ENCODE measurements around the gene PRUNE2.

Gene PRUNE2

GRCh38 chr9:76662476-76663281, 243.2 kb downstream of the PRUNE2 start:
- DNase-seq (ENCODE audit: low read depth in 3 of 3, low spot score in 1 of 3) = no peak

DNA sequence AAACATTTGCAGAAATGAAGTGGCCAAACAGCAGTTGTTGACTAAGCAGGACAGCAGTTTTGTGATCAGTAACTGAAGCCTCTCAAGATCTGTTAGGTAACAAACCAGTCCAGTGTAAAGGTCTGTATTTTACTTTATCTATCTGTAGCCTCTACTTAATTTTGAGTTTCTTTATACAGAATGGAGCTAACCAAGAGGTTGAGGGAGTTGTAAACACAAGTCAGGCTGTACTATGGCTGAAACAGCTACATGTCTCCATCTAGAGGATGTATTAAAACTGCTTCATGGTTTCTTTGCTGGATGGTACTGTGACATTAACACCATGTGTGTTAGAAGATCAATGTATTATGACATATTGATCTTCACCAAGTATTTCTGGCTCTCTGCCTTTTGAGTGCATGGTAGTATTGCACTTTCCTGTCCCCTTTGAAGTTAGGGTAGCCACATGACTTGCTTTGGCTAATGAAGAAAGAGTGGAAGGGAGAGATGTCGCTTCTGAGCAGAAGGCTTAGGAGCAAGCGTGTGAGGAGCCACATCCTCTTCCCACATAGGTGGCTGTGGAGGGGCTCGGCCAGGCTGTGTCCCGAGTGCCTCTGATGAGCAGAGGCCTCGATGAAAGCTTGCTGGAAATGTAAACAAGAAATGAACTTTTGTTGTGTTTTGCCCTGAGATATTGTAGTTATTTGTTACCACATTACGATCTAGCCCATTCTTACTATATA, 247.2 kb downstream of the PRUNE2 start:
- DNase-seq (ENCODE audit: low read depth in 3 of 3, low spot score in 1 of 3) = no peak

DNA sequence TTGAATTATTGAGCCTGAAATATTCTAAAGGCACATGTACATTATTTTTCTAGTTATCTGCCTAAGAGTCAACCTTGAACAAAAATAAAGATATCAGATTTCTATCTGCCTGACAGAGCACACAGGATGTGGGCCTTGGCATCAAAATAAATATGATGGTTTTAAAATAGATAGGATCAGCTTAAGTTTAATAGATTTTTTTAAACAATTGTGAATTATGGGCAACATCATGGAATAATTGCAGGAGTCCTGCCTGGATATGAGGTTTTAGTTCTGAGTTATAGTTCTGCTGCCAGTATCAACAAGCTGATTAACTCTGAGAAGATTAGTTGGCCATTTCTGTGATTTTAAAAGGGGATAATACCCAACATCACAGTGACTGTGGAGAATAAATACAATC, 248.6 kb downstream of the PRUNE2 start:
- no peak for DNase-seq (ENCODE audit: low read depth in 3 of 3, low spot score in 1 of 3)

- no peak for DNase-seq (ENCODE audit: low read depth in 3 of 3, low spot score in 1 of 3)
These were observed 249.9 kb downstream of the PRUNE2 start for GRCh38 chr9:76655971-76656370.

GRCh38 chr9:76655121-76655541, 250.8 kb downstream of the PRUNE2 start:
- DNase-seq (ENCODE audit: low read depth in 3 of 3, low spot score in 1 of 3) = no peak

GRCh38 chr9:76654575-76654974, 251.3 kb downstream of the PRUNE2 start:
- DNase-seq (ENCODE audit: low read depth in 3 of 3, low spot score in 1 of 3) = no peak

- no peak for DNase-seq (ENCODE audit: low read depth in 3 of 3, low spot score in 1 of 3)
These were observed 251.9 kb downstream of the PRUNE2 start for GRCh38 chr9:76654051-76654461.

- no peak for DNase-seq (ENCODE audit: low read depth in 3 of 3, low spot score in 1 of 3)
These were observed 253.0 kb downstream of the PRUNE2 start for GRCh38 chr9:76652894-76653293.

DNA sequence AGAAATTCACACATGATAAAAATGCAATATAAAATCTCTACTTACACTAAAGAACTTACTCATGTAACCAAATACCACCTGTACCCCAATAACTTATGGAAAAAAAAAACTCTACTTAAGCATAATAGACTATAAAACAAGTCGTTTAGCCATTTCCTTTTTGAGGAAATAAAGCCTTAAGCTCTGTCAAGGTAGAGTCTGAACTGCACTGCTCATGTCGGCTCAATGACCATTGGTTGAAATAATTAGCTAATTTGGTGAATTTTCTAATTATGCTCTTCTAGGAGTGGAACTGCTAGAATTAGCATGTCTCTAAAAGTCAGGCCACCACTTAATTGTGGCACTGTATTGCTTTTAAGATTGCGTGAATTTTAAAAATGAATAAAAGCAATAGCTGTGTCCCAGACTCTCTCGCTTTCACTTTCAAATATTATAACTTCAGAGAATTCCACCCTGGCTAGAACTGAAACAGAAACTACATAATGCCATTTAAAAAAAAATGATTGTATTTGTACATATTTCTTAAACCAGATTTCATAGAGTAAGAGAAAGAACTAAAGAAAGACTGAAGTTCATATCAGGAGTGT, 254.7 kb downstream of the PRUNE2 start:
- no peak for DNase-seq (ENCODE audit: low read depth in 3 of 3, low spot score in 1 of 3)

GRCh38 chr9:76650692-76651091, 255.2 kb downstream of the PRUNE2 start:
- no peak for DNase-seq (ENCODE audit: low read depth in 3 of 3, low spot score in 1 of 3)

- DNase-seq (ENCODE audit: low read depth in 3 of 3, low spot score in 1 of 3) = no peak
These were observed 256.0 kb downstream of the PRUNE2 start for GRCh38 chr9:76649894-76650293.

- DNase-seq (ENCODE audit: low read depth in 3 of 3, low spot score in 1 of 3) = no peak
These were observed 259.7 kb downstream of the PRUNE2 start for GRCh38 chr9:76646249-76646648.

GRCh38 chr9:76644647-76645250, 261.2 kb downstream of the PRUNE2 start:
- no peak for DNase-seq (ENCODE audit: low read depth in 3 of 3, low spot score in 1 of 3)

DNA sequence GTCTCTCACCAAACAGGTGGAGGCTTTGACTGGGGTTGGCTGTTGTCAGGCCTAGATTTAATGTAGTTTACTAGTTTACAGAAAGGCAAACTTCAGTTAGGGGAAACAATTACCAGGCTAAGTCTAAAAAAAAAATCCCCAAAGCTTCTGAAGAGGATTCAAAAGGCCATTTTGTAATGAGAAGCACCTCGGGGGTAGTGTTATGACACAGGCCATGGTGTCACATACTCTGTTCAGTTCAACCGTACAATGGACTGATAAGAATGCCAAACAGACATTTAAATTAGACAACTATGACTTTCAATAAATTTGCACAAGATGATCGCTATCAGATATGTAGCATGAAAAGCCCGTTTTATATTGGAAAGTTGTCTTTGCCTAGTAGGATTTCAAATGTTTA, 261.7 kb downstream of the PRUNE2 start:
- DNase-seq (ENCODE audit: low read depth in 3 of 3, low spot score in 1 of 3) = no peak

DNA sequence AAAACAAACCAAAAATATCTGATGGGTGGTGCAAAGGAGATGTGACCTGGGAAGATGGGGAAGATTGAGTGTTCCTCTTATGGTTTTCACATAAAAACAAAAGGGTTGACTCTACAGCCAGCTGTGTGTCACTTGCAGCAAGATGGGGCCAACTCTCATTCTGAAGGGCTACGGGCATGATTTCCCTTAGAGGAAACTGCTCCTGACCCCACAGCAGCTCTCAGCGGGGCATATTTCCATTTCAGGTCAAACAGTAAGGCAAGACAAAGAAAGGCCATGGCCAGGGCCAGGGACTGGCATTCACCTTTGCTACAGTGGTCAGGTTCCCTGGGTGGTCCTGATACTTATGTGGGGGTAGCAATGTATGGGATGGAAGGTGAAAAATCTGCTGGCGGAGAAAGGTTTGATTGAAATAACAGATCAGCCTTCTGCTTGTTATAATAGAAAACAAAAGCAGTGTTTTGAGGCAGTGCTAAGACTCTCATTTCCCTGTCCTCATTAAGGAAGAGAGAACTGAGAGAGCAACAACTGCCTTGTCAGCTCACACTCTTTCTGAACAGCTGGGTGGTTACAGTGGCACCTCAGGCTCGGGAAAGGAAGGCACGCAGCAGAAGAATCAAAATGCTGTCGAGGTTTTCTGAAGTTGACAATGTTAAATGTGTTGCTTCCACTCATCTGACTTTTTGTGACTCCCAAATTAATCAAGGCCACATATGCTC, 262.4 kb downstream of the PRUNE2 start:
- DNase-seq (ENCODE audit: low read depth in 3 of 3, low spot score in 1 of 3) = no peak

GRCh38 chr9:76642701-76643209, 263.2 kb downstream of the PRUNE2 start:
- DNase-seq (ENCODE audit: low read depth in 3 of 3, low spot score in 1 of 3) = no peak

GRCh38 chr9:76642074-76642473, 263.8 kb downstream of the PRUNE2 start:
- no peak for DNase-seq (ENCODE audit: low read depth in 3 of 3, low spot score in 1 of 3)

GRCh38 chr9:76638001-76638400, 267.9 kb downstream of the PRUNE2 start:
- no peak for DNase-seq (ENCODE audit: low read depth in 3 of 3, low spot score in 1 of 3)

GRCh38 chr9:76637416-76637815, 268.5 kb downstream of the PRUNE2 start:
- DNase-seq (ENCODE audit: low read depth in 3 of 3, low spot score in 1 of 3) = no peak

DNA sequence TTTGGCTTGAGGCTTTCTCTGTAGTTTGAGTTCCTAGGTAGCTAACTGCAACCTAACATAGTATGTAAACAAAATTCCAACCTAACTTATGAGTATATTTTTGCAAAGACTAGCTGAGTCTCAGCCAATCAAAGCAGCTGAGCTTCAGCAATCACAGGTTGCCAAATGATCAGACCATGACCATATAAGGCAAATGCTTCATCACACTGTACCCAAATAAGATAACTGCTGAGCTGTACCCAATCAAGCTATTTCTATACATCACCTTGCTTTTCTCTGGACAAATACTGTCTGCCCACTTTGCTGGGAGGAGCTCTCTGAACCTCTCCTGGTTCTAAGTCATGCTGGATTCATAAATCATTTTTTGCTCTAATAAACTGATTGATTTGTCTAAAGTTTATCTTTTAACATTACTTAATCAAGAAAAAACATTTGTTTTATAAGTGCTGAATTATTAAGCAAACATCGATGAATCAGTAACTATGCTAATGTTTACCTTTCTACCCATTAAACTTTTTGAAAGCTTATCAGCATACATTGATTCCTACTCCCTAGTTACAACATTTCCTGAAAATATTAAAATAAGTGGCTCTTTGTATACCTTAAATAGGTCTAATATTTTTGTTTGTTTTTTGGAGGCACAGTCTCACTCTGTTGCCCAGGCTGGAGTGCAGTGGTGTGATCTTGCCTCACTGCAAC, 271.4 kb downstream of the PRUNE2 start:
- DNase-seq (ENCODE audit: low read depth in 3 of 3, low spot score in 1 of 3) = no peak
